BLaER1 treated with 17β-estradiol and CSF1 and Interleukin-3, amounts not matched to agents 10 nM and 100 nM (cell line): Measurements from ENCODE around the gene CD36.

ENCODE experiments used
- H3K27ac ChIP-seq, 11 experiments: shearing (Covaris generic); formaldehyde crosslinking; 2 replicates each; pipeline ENCODE4 v1.8.1; 2022
- H3K27me3 ChIP-seq, 11 experiments: shearing (Covaris generic); formaldehyde crosslinking; 2 replicates each; pipeline ENCODE4 v1.8.1; 2022
- H3K36me3 ChIP-seq, 11 experiments: shearing (Covaris generic); formaldehyde crosslinking; 2 replicates each; pipeline ENCODE4 v1.8.1; 2022
- H3K4me1 ChIP-seq, 10 experiments: shearing (Covaris generic); formaldehyde crosslinking; 2 replicates each; pipeline ENCODE4 v1.8.1; 2022
- H3K4me2 ChIP-seq, 11 experiments: shearing (Covaris generic); formaldehyde crosslinking; 2 replicates each; pipeline ENCODE4 v1.8.1; 2022
- H3K4me3 ChIP-seq, 10 experiments: shearing (Covaris generic); formaldehyde crosslinking; 2 replicates each; pipeline ENCODE4 v1.8.1; 2022
- H3K9ac ChIP-seq, 11 experiments: shearing (Covaris generic); formaldehyde crosslinking; 2 replicates each; pipeline ENCODE4 v1.8.1; 2022
- H3K9me3 ChIP-seq, 11 experiments: shearing (Covaris generic); formaldehyde crosslinking; replicated peaks in 1 of 11; 2 replicates each; pipeline ENCODE4 v1.8.1; 2022
- H4K20me1 ChIP-seq, 11 experiments: shearing (Covaris generic); formaldehyde crosslinking; 2 replicates each; pipeline ENCODE4 v1.8.1; 2022
- Cebpa-rat ChIP-seq, 11 experiments: shearing (Covaris generic); IDR thresholded peaks; 2 replicates each; pipeline ENCODE4 v1.8.1; 2022

Gene CD36

GRCh38 chr7:80725181-80725611, 86.8 kb downstream of the CD36 start:
- H3K27ac ChIP-seq = peak overlapping the region in 1 of 11 experiments; percentile 83; a peak in 1 of 22 replicates
- no peaks in the 10 kb centered on the region for H3K36me3 ChIP-seq
- H3K9me3 ChIP-seq = no peaks in the 10 kb centered on the region
- no peaks in the 10 kb centered on the region for H4K20me1 ChIP-seq
- H3K4me3 ChIP-seq = no peak overlapping the region
- peak overlapping the region in 6 of 11 experiments; percentile 16 to 53 (median 36); a peak in 9 of 22 replicates for H3K4me2 ChIP-seq
- no peak for TF ChIP-seq Cebpa-rat (IDR thresholded peaks at IDR 0.05)
- H3K27me3 ChIP-seq = no peaks in the 10 kb centered on the region
- peaks cover 4 to 71% (median 24%) of the 10 kb centered on the region in 10 experiments; a peak in 15 of 20 replicates for H3K4me1 ChIP-seq
- H3K9ac ChIP-seq = no peak overlapping the region
